ENCODE results near the gene SNX3. TPM values are rescaled to one million over a fixed set of nuclear protein-coding genes. Genes with fewer than 3 reads are reported as not detected.

SNX3 gene
- polyA plus RNA-seq, 1 donor from 2014 or later, result 135 TPM

GRCh38 chr6:108251252-108251651 lies 9.6 kb downstream of the SNX3 start:
- H3K4me3 ChIP-seq (ENCODE audit: low read length), result no peak overlapping the region
- H3K9me3 ChIP-seq (ENCODE audit: low read length), result no peaks in the 10 kb centered on the region
- no peaks in the 10 kb centered on the region for H3F3A ChIP-seq (ENCODE audit: insufficient read depth, low read length, poor library complexity, severe bottlenecking)
- H3K27ac ChIP-seq (ENCODE audit: low read length), result no peak overlapping the region
- H3K36me3 ChIP-seq (ENCODE audit: insufficient read depth, low read length), result no peaks in the 10 kb centered on the region
- no peaks in the 10 kb centered on the region for H3K9me2 ChIP-seq (ENCODE audit: insufficient read depth, low read length)
- H3K4me2 ChIP-seq (ENCODE audit: low read length), result no peak overlapping the region
- H4K20me1 ChIP-seq (ENCODE audit: insufficient read depth), result no peaks in the 10 kb centered on the region
- H2AFZ ChIP-seq (ENCODE audit: low read depth, low read length), result no peak overlapping the region
- H3K27me3 ChIP-seq (ENCODE audit: insufficient read depth, low read depth, low read length), result no peaks in the 10 kb centered on the region
- peaks cover 4% of the 10 kb centered on the region for H3K79me2 ChIP-seq (replicated peaks; ENCODE audit: insufficient read depth, low read length)
- no peak overlapping the region for H3K9ac ChIP-seq (ENCODE audit: low read length)
- TF ChIP-seq TAF1 (IDR thresholded peaks at IDR 0.05; ENCODE audit: low read depth) (no peak), SMC3 (conservative IDR thresholded peaks at IDR 0.05; ENCODE audit: poor library complexity) (no peak), EP300 (conservative IDR thresholded peaks at IDR 0.05; ENCODE audit: poor library complexity, severe bottlenecking) (no peak), MXI1 (conservative IDR thresholded peaks at IDR 0.05; ENCODE audit: poor library complexity, severe bottlenecking) (no peak), CTCF (IDR thresholded peaks at IDR 0.05; ENCODE audit: poor library complexity, severe bottlenecking) (no peak), EZH2 (IDR thresholded peaks at IDR 0.05; ENCODE audit: borderline replicate concordance, insufficient read depth, low read length, poor library complexity, severe bottlenecking) (no peak), POLR2AphosphoS5 (IDR thresholded peaks at IDR 0.05) (no peak)

- Histone ChIP-seq H3K36me3 (ENCODE audit: insufficient read depth, low read length) (no peaks in the 10 kb centered on the region), H2AFZ (ENCODE audit: low read depth, low read length) (no peak overlapping the region), H3K9ac (ENCODE audit: low read length) (no peak overlapping the region), H3K4me2 (ENCODE audit: low read length) (no peak overlapping the region), H3K4me3 (ENCODE audit: low read length) (no peak overlapping the region), H3K27ac (ENCODE audit: low read length) (no peak overlapping the region), H3K9me3 (ENCODE audit: low read length) (no peaks in the 10 kb centered on the region), H3K79me2 (replicated peaks; ENCODE audit: insufficient read depth, low read length) (peaks cover 4% of the 10 kb centered on the region), H3F3A (ENCODE audit: insufficient read depth, low read length, poor library complexity, severe bottlenecking) (no peaks in the 10 kb centered on the region), H4K20me1 (ENCODE audit: insufficient read depth) (no peaks in the 10 kb centered on the region), H3K9me2 (ENCODE audit: insufficient read depth, low read length) (no peaks in the 10 kb centered on the region), H3K27me3 (ENCODE audit: insufficient read depth, low read depth, low read length) (no peaks in the 10 kb centered on the region)
- TF ChIP-seq RAD21 (conservative IDR thresholded peaks at IDR 0.05) (no peak), TAF1 (IDR thresholded peaks at IDR 0.05; ENCODE audit: low read depth) (no peak), REST (IDR thresholded peaks at IDR 0.05; ENCODE audit: borderline replicate concordance) (no peak), MXI1 (conservative IDR thresholded peaks at IDR 0.05; ENCODE audit: poor library complexity, severe bottlenecking) (no peak), SMC3 (conservative IDR thresholded peaks at IDR 0.05; ENCODE audit: poor library complexity) (no peak), POLR2AphosphoS5 (IDR thresholded peaks at IDR 0.05) (no peak), CTCF (IDR thresholded peaks at IDR 0.05; ENCODE audit: poor library complexity, severe bottlenecking) (no peak), EP300 (conservative IDR thresholded peaks at IDR 0.05; ENCODE audit: poor library complexity, severe bottlenecking) (no peak), EZH2 (IDR thresholded peaks at IDR 0.05; ENCODE audit: borderline replicate concordance, insufficient read depth, low read length, poor library complexity, severe bottlenecking) (no peak)
These were observed 10.5 kb downstream of the SNX3 start for GRCh38 chr6:108250240-108250866.
